Glutamatergic neuron (in vitro differentiated cells): Measurements from ENCODE around the gene METTL1. TPM values are rescaled to one million over a fixed set of nuclear protein-coding genes. Genes with fewer than 3 reads are reported as not detected.

ENCODE experiments used
- DNase-seq: peaks from one replicate; pipeline ENCODE4 v3.0.0; 2022
- H3K27ac Mint-ChIP-seq: one replicate; pipeline ENCODE4 v1.8.0; 2020; ENCODE audit warnings: mild to moderate bottlenecking, mixed read lengths, inconsistent platforms; ENCODE audit not compliant: unreplicated experiment
- H3K27me3 Mint-ChIP-seq: one replicate; pipeline ENCODE4 v1.8.0; 2020; ENCODE audit warnings: mild to moderate bottlenecking, moderate library complexity, mixed read lengths, inconsistent platforms; ENCODE audit not compliant: unreplicated experiment
- H3K36me3 Mint-ChIP-seq: one replicate; pipeline ENCODE4 v1.8.0; 2020; ENCODE audit warnings: mild to moderate bottlenecking, mixed read lengths, inconsistent platforms; ENCODE audit not compliant: unreplicated experiment
- H3K4me1 Mint-ChIP-seq: one replicate; pipeline ENCODE4 v1.8.0; 2020; ENCODE audit warnings: mild to moderate bottlenecking, low read depth, mixed read lengths, inconsistent platforms; ENCODE audit not compliant: unreplicated experiment
- H3K4me3 Mint-ChIP-seq: one replicate; pipeline ENCODE4 v1.8.0; 2020; ENCODE audit warnings: mild to moderate bottlenecking, mixed read lengths, inconsistent platforms; ENCODE audit not compliant: unreplicated experiment
- H3K9me3 Mint-ChIP-seq: one replicate; pipeline ENCODE4 v1.8.0; 2020; ENCODE audit warnings: mild to moderate bottlenecking, moderate library complexity, mixed read lengths, inconsistent platforms; ENCODE audit not compliant: unreplicated experiment
- CTCF ChIP-seq: fragments of 200-600 bp; sonication (generic); IDR thresholded peaks from one replicate; pipeline ENCODE4 v1.5.0; 2021; ENCODE audit not compliant: partially characterized antibody, unreplicated experiment
- total RNA-seq: library from RNA; stranded (reverse); fragmentation: NEBNext Ultra II Directional; extraction: Animal tissue kit (Norgen Biotek cat#: 25700); gene quantifications from one replicate; pipeline ENCODE4 v1.2.1, GENCODE V29; 2021; ENCODE audit not compliant: unreplicated experiment

METTL1 gene
- total RNA-seq, 1 donor from 2014 or later: 9.1 TPM

GRCh38 chr12:57744777-57745484 is 27.0 kb downstream of the METTL1 start, which contains the start of gene TSPAN31:
TSPAN31 (plus strand) TSS chr12:57745039; CDS start chr12:57745155, 116 bp downstream.
- H3K27ac Mint-ChIP-seq: peak within 1 kb of the TSS; percentile 96
- H3K4me1 Mint-ChIP-seq: peaks cover 4% of the 10 kb centered on the region
- TF ChIP-seq CTCF: no peak
- peak; percentile 94 for DNase-seq
- peak within 1 kb of the TSS; percentile 92 for H3K4me3 Mint-ChIP-seq
- peaks cover 15% of the 10 kb centered on the region for H3K9me3 Mint-ChIP-seq
- peaks cover 17% of the 10 kb centered on the region for H3K27me3 Mint-ChIP-seq
- peaks cover 3% of the 10 kb centered on the region for H3K36me3 Mint-ChIP-seq

- peaks cover 6% of the 10 kb centered on the region for H3K4me1 Mint-ChIP-seq
- no peak for TF ChIP-seq CTCF
- peak; percentile 83 for DNase-seq
- peaks cover 5% of the 10 kb centered on the region for H3K36me3 Mint-ChIP-seq
- peak overlapping the region; percentile 92 for H3K4me3 Mint-ChIP-seq
- peaks cover 16% of the 10 kb centered on the region for H3K9me3 Mint-ChIP-seq
- H3K27me3 Mint-ChIP-seq: peaks cover 19% of the 10 kb centered on the region
- H3K27ac Mint-ChIP-seq: peak overlapping the region; percentile 96
Observed at GRCh38 chr12:57744194-57744776, 27.6 kb downstream of the METTL1 start.

- no peak for TF ChIP-seq CTCF
- Mint-ChIP-seq H3K4me1 (peaks cover 10% of the 10 kb centered on the region), H3K36me3 (peaks cover 7% of the 10 kb centered on the region), H3K9me3 (peaks cover 18% of the 10 kb centered on the region), H3K27me3 (peaks cover 24% of the 10 kb centered on the region), H3K27ac (peak overlapping the region; percentile 96), H3K4me3 (peak overlapping the region; percentile 92)
- DNase-seq: no peak
Observed at GRCh38 chr12:57743769-57744168, 28.1 kb downstream of the METTL1 start.

GRCh38 chr12:57741844-57742738 is 29.8 kb downstream of the METTL1 start:
- peaks cover 10% of the 10 kb centered on the region for H3K4me1 Mint-ChIP-seq
- DNase-seq: no peak
- H3K9me3 Mint-ChIP-seq: peaks cover 18% of the 10 kb centered on the region
- no peak overlapping the region for H3K27ac Mint-ChIP-seq
- no peak overlapping the region for H3K4me3 Mint-ChIP-seq
- TF ChIP-seq CTCF: no peak
- H3K27me3 Mint-ChIP-seq: peaks cover 24% of the 10 kb centered on the region
- H3K36me3 Mint-ChIP-seq: peaks cover 4% of the 10 kb centered on the region
